Neuronal stem cell (in vitro differentiated cells): ENCODE measurements around the gene ATIC.
"Not testable (repeated sequence)": the region's sequence is repeated elsewhere in the genome, so short reads cannot be mapped to it uniquely, and the experiment has no call there.

Experiments used
- DNase-seq: peaks from one replicate; pipeline ENCODE4 v3.0.0-alpha.2; 2013; ENCODE audit warnings: low spot score
- H2AFZ ChIP-seq: one replicate; pipeline ENCODE4 v1.6.1; 2013; ENCODE audit warnings: mild to moderate bottlenecking, low read length, inconsistent platforms
- H2AK5ac ChIP-seq: 2 replicates; pipeline ENCODE4 v1.6.1; 2013; ENCODE audit warnings: low read depth, mild to moderate bottlenecking, inconsistent platforms, low read length, moderate library complexity, mixed read lengths
- H2BK120ac ChIP-seq: 2 replicates; pipeline ENCODE4 v1.6.1; 2013; ENCODE audit warnings: low read depth, mild to moderate bottlenecking, inconsistent platforms, low read length, moderate library complexity, mixed read lengths
- H2BK12ac ChIP-seq: one replicate; pipeline ENCODE4 v1.6.1; 2013; ENCODE audit warnings: low read length, inconsistent platforms
- H2BK15ac ChIP-seq: 2 replicates; pipeline ENCODE4 v1.6.1; 2013; ENCODE audit warnings: mild to moderate bottlenecking, low read length, inconsistent platforms, mixed read lengths
- H2BK5ac ChIP-seq: one replicate; pipeline ENCODE4 v1.6.1; 2013; ENCODE audit warnings: inconsistent platforms, mild to moderate bottlenecking, low read length, moderate library complexity
- H3K14ac ChIP-seq: one replicate; pipeline ENCODE4 v1.6.1; 2013; ENCODE audit warnings: low read length, inconsistent platforms
- H3K18ac ChIP-seq: 2 replicates; pipeline ENCODE4 v1.6.1; 2013; ENCODE audit warnings: low read length, inconsistent platforms
- H3K23ac ChIP-seq: 2 replicates; pipeline ENCODE4 v1.6.1; 2013; ENCODE audit warnings: low read depth, mild to moderate bottlenecking, mixed read lengths, low read length, inconsistent platforms; ENCODE audit not compliant: poor library complexity
- H3K27ac ChIP-seq: replicated peaks from 3 replicates; pipeline ENCODE4 v1.5.1; 2013; ENCODE audit warnings: low read length, inconsistent platforms
- H3K27me3 ChIP-seq, 3 experiments: 2 replicates each; pipeline ENCODE4 v1.6.1; 2013; ENCODE audit warnings: low read length in 3 of 3, mild to moderate bottlenecking in 2 of 3, inconsistent platforms in 1 of 3, low read depth in 1 of 3, mixed read lengths in 1 of 3, moderate library complexity in 1 of 3; ENCODE audit not compliant: control insufficient read depth in 3 of 3, insufficient read depth in 3 of 3
- H3K36me3 ChIP-seq, 2 donors: replicated peaks in 1 of 2; 2 replicates each; pipeline ENCODE4 v1.6.1; 2013; ENCODE audit warnings: low read length in 2 of 2; ENCODE audit not compliant: control insufficient read depth in 2 of 2, insufficient read depth in 2 of 2
- H3K4ac ChIP-seq: 2 replicates; pipeline ENCODE4 v1.6.1; 2013; ENCODE audit warnings: inconsistent platforms, mild to moderate bottlenecking, low read length, moderate library complexity
- H3K4me1 ChIP-seq, 2 donors: 1 replicate in 1 of 2; 2 replicates in 1 of 2; pipeline ENCODE4 v1.6.1; 2013; ENCODE audit warnings: low read length in 2 of 2, low read depth in 1 of 2; ENCODE audit not compliant: control insufficient read depth in 2 of 2, insufficient read depth in 1 of 2
- H3K4me2 ChIP-seq: one replicate; pipeline ENCODE4 v1.6.1; 2013; ENCODE audit warnings: mild to moderate bottlenecking, low read length, inconsistent platforms; ENCODE audit not compliant: insufficient read depth, poor library complexity, severe bottlenecking
- H3K4me3 ChIP-seq, 2 donors: 2 replicates each; pipeline ENCODE4 v1.5.1; 2013; ENCODE audit warnings: low read length in 2 of 2, mild to moderate bottlenecking in 2 of 2, inconsistent platforms in 1 of 2, moderate library complexity in 1 of 2
- H3K79me1 ChIP-seq: one replicate; pipeline ENCODE4 v1.6.1; 2013; ENCODE audit warnings: low read depth, mild to moderate bottlenecking, inconsistent platforms, low read length, moderate library complexity
- H3K9ac ChIP-seq: one replicate; pipeline ENCODE4 v1.6.1; 2013; ENCODE audit warnings: mild to moderate bottlenecking, low read depth, low read length, inconsistent platforms; ENCODE audit not compliant: poor library complexity
- H3K9me3 ChIP-seq, 2 donors: replicated peaks in 1 of 2; 2 replicates each; pipeline versions ENCODE3 to v1.6.1; 2013; ENCODE audit warnings: low read length in 2 of 2, mild to moderate bottlenecking in 2 of 2, inconsistent platforms in 1 of 2, low read depth in 1 of 2, mixed read lengths in 1 of 2, moderate library complexity in 1 of 2; ENCODE audit not compliant: control insufficient read depth in 2 of 2, insufficient read depth in 1 of 2
- H4K8ac ChIP-seq: one replicate; pipeline ENCODE4 v1.6.1; 2013; ENCODE audit warnings: low read depth, mild to moderate bottlenecking, inconsistent platforms, low read length, moderate library complexity
- H4K91ac ChIP-seq: one replicate; pipeline ENCODE4 v1.6.1; 2013; ENCODE audit warnings: low read length, low read depth, mild to moderate bottlenecking, inconsistent platforms; ENCODE audit not compliant: poor library complexity
- WGBS, 2 donors: extraction: QIAGEN DNeasy Blood & Tissue Kit; methylation state at CpG; one replicate each; pipeline ENCODE4 v1.1.7; 2013; ENCODE audit warnings: missing lambda C conversion rate in 2 of 2, mixed read lengths in 1 of 2; ENCODE audit not compliant: insufficient read length in 2 of 2, insufficient replicate concordance in 1 of 2; ENCODE audit errors: extremely low coverage in 2 of 2; 5-methylcytosine and 5-hydroxymethylcytosine counted together

Gene ATIC

GRCh38 chr2:215293879-215294278, 18.0 kb upstream of the ATIC start:
- H3K9ac ChIP-seq: no peak overlapping the region
- H3K9me3 ChIP-seq: no peaks in the 10 kb centered on the region
- H3K4me3 ChIP-seq: no peak overlapping the region
- no peak overlapping the region for H2AFZ ChIP-seq
- no peak overlapping the region for H3K4ac ChIP-seq
- no peaks in the 10 kb centered on the region for H3K27me3 ChIP-seq
- no peaks in the 10 kb centered on the region for H3K36me3 ChIP-seq
- H2AK5ac ChIP-seq: no peak overlapping the region
- H2BK12ac ChIP-seq: no peak overlapping the region
- no peak overlapping the region for H4K91ac ChIP-seq
- H2BK5ac ChIP-seq: no peak overlapping the region
- DNase-seq: no peak
- H3K4me1 ChIP-seq: no peaks in the 10 kb centered on the region
- no peak overlapping the region for H3K4me2 ChIP-seq
- H3K79me1 ChIP-seq: no peaks in the 10 kb centered on the region
- H3K14ac ChIP-seq: no peak overlapping the region
- H2BK120ac ChIP-seq: no peak overlapping the region
- WGBS, 2 donors: no CpG with 5 or more reads among the region's 4 CpGs
- H4K8ac ChIP-seq: no peak overlapping the region
- H3K27ac ChIP-seq: no peak overlapping the region
- no peak overlapping the region for H3K18ac ChIP-seq
- H3K23ac ChIP-seq: no peak overlapping the region
- H2BK15ac ChIP-seq: no peak overlapping the region

DNA sequence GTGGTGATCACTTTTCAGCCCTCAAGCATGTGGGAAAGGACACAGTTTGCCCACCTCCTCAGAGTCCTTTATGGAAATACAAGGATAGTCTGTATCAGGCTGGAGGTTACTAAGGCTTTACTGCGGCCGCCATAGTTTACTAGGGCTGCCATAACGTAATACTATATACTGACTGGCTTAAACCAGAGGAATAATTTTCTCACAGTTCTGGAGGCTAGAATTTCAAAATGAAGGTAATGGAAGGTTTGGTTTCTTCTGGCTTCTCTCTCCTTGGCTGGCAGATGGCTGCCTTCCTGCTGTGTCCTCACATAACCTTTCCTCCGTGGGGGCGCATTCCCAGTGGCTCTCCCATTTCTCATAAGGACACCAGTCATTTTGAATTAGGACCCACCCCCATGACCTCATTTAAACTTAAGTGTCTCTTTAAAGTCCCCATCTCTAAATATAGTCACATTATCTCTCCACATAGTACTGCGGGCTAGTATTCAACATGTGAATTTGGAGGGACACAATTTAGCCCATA, 12.5 kb upstream of the ATIC start:
- Histone ChIP-seq H4K91ac (no peak overlapping the region), H2BK5ac (no peak overlapping the region), H3K4me2 (no peak overlapping the region), H2BK12ac (no peak overlapping the region), H3K4me3 (no peak overlapping the region), H3K18ac (no peak overlapping the region), H3K4ac (no peak overlapping the region), H3K9me3 (no peaks in the 10 kb centered on the region), H2BK15ac (no peak overlapping the region), H3K36me3 (no peaks in the 10 kb centered on the region), H2BK120ac (no peak overlapping the region), H3K14ac (no peak overlapping the region), H3K9ac (no peak overlapping the region), H4K8ac (no peak overlapping the region), H3K23ac (no peak overlapping the region), H2AFZ (no peak overlapping the region), H3K27me3 (no peaks in the 10 kb centered on the region), H3K79me1 (no peaks in the 10 kb centered on the region), H2AK5ac (no peak overlapping the region), H3K4me1 (no peaks in the 10 kb centered on the region), H3K27ac (no peak overlapping the region)
- WGBS, 2 donors: no CpG with 5 or more reads among the region's 6 CpGs
- DNase-seq: no peak

- Histone ChIP-seq H3K27ac (no peak overlapping the region), H3K14ac (no peak overlapping the region), H3K4ac (no peak overlapping the region), H2BK5ac (no peak overlapping the region), H3K23ac (no peak overlapping the region), H4K8ac (no peak overlapping the region), H3K9me3 (no peaks in the 10 kb centered on the region), H3K36me3 (no peaks in the 10 kb centered on the region), H2BK12ac (no peak overlapping the region), H3K4me3 (no peak overlapping the region), H3K18ac (no peak overlapping the region), H2BK15ac (no peak overlapping the region), H3K27me3 (no peaks in the 10 kb centered on the region), H2BK120ac (no peak overlapping the region), H3K79me1 (no peaks in the 10 kb centered on the region), H3K4me2 (no peak overlapping the region), H4K91ac (no peak overlapping the region), H3K9ac (no peak overlapping the region), H2AK5ac (no peak overlapping the region), H3K4me1 (no peaks in the 10 kb centered on the region), H2AFZ (no peak overlapping the region)
- no peak for DNase-seq
- WGBS, 2 donors: no CpG with 5 or more reads among the region's 2 CpGs
Observed at GRCh38 chr2:215301994-215302393, 9.9 kb upstream of the ATIC start.

DNA sequence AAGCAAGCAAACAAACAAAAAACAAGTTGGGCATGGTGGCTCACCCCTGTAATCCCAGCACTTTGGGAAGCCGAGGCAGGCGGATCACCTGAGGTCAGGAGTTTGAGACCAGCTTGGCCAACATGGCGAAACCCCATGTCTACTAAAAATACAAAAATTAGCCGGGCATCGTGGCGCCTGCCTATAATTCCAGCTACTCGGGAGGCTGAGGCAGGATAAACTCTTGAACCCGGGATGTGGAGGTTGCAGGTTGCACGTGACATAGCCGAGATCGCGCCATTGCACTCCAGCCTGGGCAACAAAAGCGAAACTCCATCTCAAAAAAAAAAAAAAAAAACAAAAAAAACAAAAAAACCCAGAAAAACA, 617 bp upstream of the ATIC start:
- H4K91ac ChIP-seq, DNase-seq, H2BK12ac ChIP-seq, H3K27ac ChIP-seq, H3K36me3 ChIP-seq, H3K14ac ChIP-seq, H3K27me3 ChIP-seq, H2AK5ac ChIP-seq, H3K9ac ChIP-seq, H3K9me3 ChIP-seq, H3K4me2 ChIP-seq, H3K4me1 ChIP-seq, H3K18ac ChIP-seq, H3K79me1 ChIP-seq, H3K23ac ChIP-seq, H4K8ac ChIP-seq, H3K4me3 ChIP-seq, H2BK5ac ChIP-seq, H2BK120ac ChIP-seq, H2BK15ac ChIP-seq, H3K4ac ChIP-seq: not testable (repeated sequence)
- H2AFZ ChIP-seq: peak overlapping the region; percentile 88
- no CpG with 5 or more reads among the region's 13 CpGs for WGBS, 2 donors
